Neutrophil (primary cell): Measurements from ENCODE around the gene KTN1.

ENCODE experiments used
- H3K27ac ChIP-seq: fragments of 200-600 bp; sonication (generic); 2 replicates; pipeline ENCODE4 v1.5.1; 2016; ENCODE audit warnings: mild to moderate bottlenecking, moderate library complexity
- H3K27me3 ChIP-seq: fragments of 200-600 bp; sonication (generic); 2 replicates; pipeline ENCODE4 v1.6.0; 2016; ENCODE audit warnings: mild to moderate bottlenecking
- H3K36me3 ChIP-seq: fragments of 200-600 bp; sonication (generic); 2 replicates; pipeline ENCODE4 v1.5.1; 2017
- H3K4me1 ChIP-seq, 2 experiments: fragments of 200-600 bp in 1 of 2; sonication (generic) in 1 of 2; 1 replicate in 1 of 2; 2 replicates in 1 of 2; pipeline versions ENCODE4 v1.5.1 to v1.6.1; 2013 to 2016; ENCODE audit warnings: low read depth in 1 of 2, low read length in 1 of 2, mild to moderate bottlenecking in 1 of 2, moderate library complexity in 1 of 2; ENCODE audit not compliant: control insufficient read depth in 1 of 2, insufficient read depth in 1 of 2
- H3K4me3 ChIP-seq, 2 experiments: fragments of 200-600 bp in 1 of 2; sonication (generic) in 1 of 2; 1 replicate in 1 of 2; 2 replicates in 1 of 2; pipeline ENCODE4 v1.5.1; 2013 to 2016; ENCODE audit warnings: low read depth in 1 of 2, low read length in 1 of 2, mild to moderate bottlenecking in 1 of 2, moderate library complexity in 1 of 2
- H3K9me3 ChIP-seq: fragments of 200-600 bp; sonication (generic); 2 replicates; pipeline ENCODE4 v1.5.1; 2016
- CTCF ChIP-seq: fragments of 200-600 bp; sonication (generic); IDR thresholded peaks from 2 replicates; pipeline ENCODE4 v1.5.1; 2016; ENCODE audit warnings: antibody characterized with exemption

KTN1 gene

GRCh38 chr14:55699131-55700057 lies 119.4 kb downstream of the KTN1 start:
- H3K9me3 ChIP-seq: no peaks in the 10 kb centered on the region
- no peak for TF ChIP-seq CTCF
- no peaks in the 10 kb centered on the region for H3K36me3 ChIP-seq
- no peaks in the 10 kb centered on the region for H3K27me3 ChIP-seq
- no peak overlapping the region for H3K27ac ChIP-seq
- H3K4me1 ChIP-seq: no peaks in the 10 kb centered on the region
- no peak overlapping the region for H3K4me3 ChIP-seq

GRCh38 chr14:55701638-55702037 lies 121.6 kb downstream of the KTN1 start:
- Histone ChIP-seq H3K36me3 (no peaks in the 10 kb centered on the region), H3K9me3 (no peaks in the 10 kb centered on the region), H3K4me1 (no peaks in the 10 kb centered on the region), H3K27me3 (no peaks in the 10 kb centered on the region), H3K27ac (no peak overlapping the region), H3K4me3 (no peak overlapping the region)
- no peak for TF ChIP-seq CTCF

GRCh38 chr14:55702511-55702910 lies 122.5 kb downstream of the KTN1 start:
- TF ChIP-seq CTCF: no peak
- H3K27me3 ChIP-seq: no peaks in the 10 kb centered on the region
- no peak overlapping the region for H3K27ac ChIP-seq
- H3K36me3 ChIP-seq: no peaks in the 10 kb centered on the region
- no peak overlapping the region for H3K4me3 ChIP-seq
- no peaks in the 10 kb centered on the region for H3K4me1 ChIP-seq
- H3K9me3 ChIP-seq: no peaks in the 10 kb centered on the region

- H3K27me3 ChIP-seq: no peaks in the 10 kb centered on the region
- H3K36me3 ChIP-seq: no peaks in the 10 kb centered on the region
- H3K27ac ChIP-seq: no peak overlapping the region
- H3K9me3 ChIP-seq: no peaks in the 10 kb centered on the region
- no peak overlapping the region for H3K4me3 ChIP-seq
- no peak for TF ChIP-seq CTCF
- H3K4me1 ChIP-seq: no peaks in the 10 kb centered on the region
These were observed 124.6 kb downstream of the KTN1 start for GRCh38 chr14:55704654-55705053.

GRCh38 chr14:55705651-55706364 lies 125.8 kb downstream of the KTN1 start:
- no peak overlapping the region for H3K27ac ChIP-seq
- H3K27me3 ChIP-seq: no peaks in the 10 kb centered on the region
- no peak for TF ChIP-seq CTCF
- H3K4me1 ChIP-seq: no peaks in the 10 kb centered on the region
- H3K9me3 ChIP-seq: no peaks in the 10 kb centered on the region
- H3K36me3 ChIP-seq: no peaks in the 10 kb centered on the region
- no peak overlapping the region for H3K4me3 ChIP-seq
